ENCODE measurements around the gene ADAM12.

Gene ADAM12

GRCh38 chr10:126235979-126236851 lies 152.1 kb downstream of the ADAM12 start:
- DNase-seq (ENCODE audit: insufficient read length) (no peak), FAIRE-seq (no peak)
- TF ChIP-seq POLR2AphosphoS5 (IDR thresholded peaks at IDR 0.05; ENCODE audit: low read depth, low read length) (no peak), POLR2A (IDR thresholded peaks at IDR 0.05; ENCODE audit: low read depth, low read length) (no peak)

GRCh38 chr10:126235091-126235978 lies 152.9 kb downstream of the ADAM12 start:
- FAIRE-seq (no peak), DNase-seq (ENCODE audit: insufficient read length) (no peak)
- TF ChIP-seq POLR2AphosphoS5 (IDR thresholded peaks at IDR 0.05; ENCODE audit: low read depth, low read length) (no peak), POLR2A (IDR thresholded peaks at IDR 0.05; ENCODE audit: low read depth, low read length) (no peak), TAF1 (IDR thresholded peaks at IDR 0.05; ENCODE audit: borderline replicate concordance, low read depth, low read length) (no peak)

GRCh38 chr10:126234630-126235029 lies 153.6 kb downstream of the ADAM12 start:
- no peak for TF ChIP-seq POLR2A (IDR thresholded peaks at IDR 0.05; ENCODE audit: low read depth, low read length)
- TF ChIP-seq TAF1 (IDR thresholded peaks at IDR 0.05; ENCODE audit: borderline replicate concordance, low read depth, low read length), result no peak
- DNase-seq (ENCODE audit: insufficient read length) (no peak), FAIRE-seq (no peak)

- DNase-seq (ENCODE audit: insufficient read length) (no peak), FAIRE-seq (no peak)
- no peak for TF ChIP-seq TAF1 (IDR thresholded peaks at IDR 0.05; ENCODE audit: borderline replicate concordance, low read depth, low read length)
- no peak for TF ChIP-seq POLR2A (IDR thresholded peaks at IDR 0.05; ENCODE audit: low read depth, low read length)
- no peak for TF ChIP-seq POLR2AphosphoS5 (IDR thresholded peaks at IDR 0.05; ENCODE audit: low read depth, low read length)
Measured at GRCh38 chr10:126233182-126234148, 154.8 kb downstream of the ADAM12 start.

GRCh38 chr10:126230587-126230986 lies 157.7 kb downstream of the ADAM12 start:
- DNase-seq (ENCODE audit: insufficient read length), result no peak
- TF ChIP-seq POLR2AphosphoS5 (IDR thresholded peaks at IDR 0.05; ENCODE audit: low read depth, low read length), result no peak
- TF ChIP-seq TAF1 (IDR thresholded peaks at IDR 0.05; ENCODE audit: borderline replicate concordance, low read depth, low read length), result no peak
- no peak for TF ChIP-seq POLR2A (IDR thresholded peaks at IDR 0.05; ENCODE audit: low read depth, low read length)
- FAIRE-seq, result no peak

GRCh38 chr10:126229686-126230085 lies 158.6 kb downstream of the ADAM12 start:
- FAIRE-seq (no peak), DNase-seq (ENCODE audit: insufficient read length) (no peak)
- TF ChIP-seq POLR2A (IDR thresholded peaks at IDR 0.05; ENCODE audit: low read depth, low read length) (no peak), POLR2AphosphoS5 (IDR thresholded peaks at IDR 0.05; ENCODE audit: low read depth, low read length) (no peak), TAF1 (IDR thresholded peaks at IDR 0.05; ENCODE audit: borderline replicate concordance, low read depth, low read length) (no peak)

- TF ChIP-seq POLR2A (IDR thresholded peaks at IDR 0.05; ENCODE audit: low read depth, low read length), result no peak
- TF ChIP-seq TAF1 (IDR thresholded peaks at IDR 0.05; ENCODE audit: borderline replicate concordance, low read depth, low read length), result no peak
- TF ChIP-seq POLR2AphosphoS5 (IDR thresholded peaks at IDR 0.05; ENCODE audit: low read depth, low read length), result no peak
- no peak for FAIRE-seq
- no peak for DNase-seq (ENCODE audit: insufficient read length)
Measured at GRCh38 chr10:126227762-126228134, 160.5 kb downstream of the ADAM12 start.

- DNase-seq (ENCODE audit: insufficient read length) (no peak), FAIRE-seq (no peak)
- TF ChIP-seq POLR2A (IDR thresholded peaks at IDR 0.05; ENCODE audit: low read depth, low read length), result no peak
- TF ChIP-seq POLR2AphosphoS5 (IDR thresholded peaks at IDR 0.05; ENCODE audit: low read depth, low read length), result no peak
- TF ChIP-seq TAF1 (IDR thresholded peaks at IDR 0.05; ENCODE audit: borderline replicate concordance, low read depth, low read length), result no peak
Measured at GRCh38 chr10:126226988-126227761, 161.1 kb downstream of the ADAM12 start.

- FAIRE-seq (no peak), DNase-seq (ENCODE audit: insufficient read length) (no peak)
- TF ChIP-seq POLR2A (IDR thresholded peaks at IDR 0.05; ENCODE audit: low read depth, low read length), result no peak
- TF ChIP-seq POLR2AphosphoS5 (IDR thresholded peaks at IDR 0.05; ENCODE audit: low read depth, low read length), result no peak
- no peak for TF ChIP-seq TAF1 (IDR thresholded peaks at IDR 0.05; ENCODE audit: borderline replicate concordance, low read depth, low read length)
Measured at GRCh38 chr10:126226205-126226604, 162.1 kb downstream of the ADAM12 start.

GRCh38 chr10:126225672-126226008 lies 162.6 kb downstream of the ADAM12 start:
- FAIRE-seq, result no peak

More at GRCh38 chr10:126225672-126226008, 162.6 kb downstream of the ADAM12 start:
- TF ChIP-seq POLR2AphosphoS5 (IDR thresholded peaks at IDR 0.05; ENCODE audit: low read depth, low read length) (no peak), TAF1 (IDR thresholded peaks at IDR 0.05; ENCODE audit: borderline replicate concordance, low read depth, low read length) (no peak), POLR2A (IDR thresholded peaks at IDR 0.05; ENCODE audit: low read depth, low read length) (no peak)
- no peak for DNase-seq (ENCODE audit: insufficient read length)
